GM12878 (cell line): ENCODE measurements around the gene RPL21. TPM values are rescaled to one million over a fixed set of nuclear protein-coding genes. Genes with fewer than 3 reads are reported as not detected.
A peak's percentile ranks its signal among the peaks of the same experiment; 100 is the strongest.

Experiments used
- ATAC-seq: fragments of 200-7000 bp; cut with Tn5 transposase; 3 replicates; pipeline ENCODE4 v1.9.1; 2020; ENCODE audit warnings: mild to moderate bottlenecking, moderate library complexity
- BruUV-seq: library from RNA; stranded (reverse); fragments of 400-500 nt; replicated peaks from 2 replicates; lab custom pipeline; 2021; lab: Mats Ljungman, UMichigan
- CTCF ChIA-PET: fragments of 300-600 bp; sonication (Branson Sonifier 250); formaldehyde crosslinking; extraction: SDS; loops from one replicate; lab custom pipeline; 2021; ENCODE audit warnings: inconsistent platforms; lab: Yijun Ruan, JAX
- POLR2A ChIA-PET: fragments of 350-600 bp; formaldehyde crosslinking; extraction: SDS; loops from one replicate; lab custom pipeline; 2021; ENCODE audit warnings: inconsistent platforms; lab: Charles Lee
- RAD21 ChIA-PET: fragments of 300-600 bp; sonication (Branson Sonifier 250); formaldehyde crosslinking; loops from one replicate; lab custom pipeline; 2023; ENCODE audit warnings: antibody characterized with exemption; ENCODE audit not compliant: unreplicated experiment; lab: Charles Lee
- SMC1A ChIA-PET: fragments of 300-600 bp; sonication (Branson Sonifier 250); formaldehyde crosslinking; loops from one replicate; lab custom pipeline; 2023; ENCODE audit not compliant: unreplicated experiment, uncharacterized antibody; lab: Charles Lee
- DNase-seq: peaks from one replicate; pipeline ENCODE4 v3.0.0-alpha.2; 2011; ENCODE audit warnings: low read depth, low spot score
- FAIRE-seq: peaks from 3 replicates; lab custom pipeline; 2011; peaks lifted over from hg19 to GRCh38; lab: Jason Lieb, UNC
- H2AFZ ChIP-seq: 2 replicates; pipeline ENCODE4 v1.6.0; 2011; ENCODE audit warnings: low read depth, low read length, control low read depth; ENCODE audit not compliant: control insufficient read depth
- H3K27ac ChIP-seq: 2 replicates; pipeline ENCODE4 v1.5.1; 2011; ENCODE audit warnings: control low read depth; ENCODE audit not compliant: control insufficient read depth, insufficient read depth
- H3K27me3 ChIP-seq, 2 experiments: replicated peaks in 1 of 2; 2 replicates each; pipeline versions ENCODE4 v1.6.0 to v1.6.1; 2011; ENCODE audit warnings: low read length in 1 of 2; ENCODE audit not compliant: control insufficient read depth in 2 of 2, insufficient read depth in 2 of 2
- H3K36me3 ChIP-seq, 2 experiments: 2 replicates each; pipeline ENCODE4 v1.5.1; 2011; ENCODE audit warnings: low read length in 1 of 2; ENCODE audit not compliant: control insufficient read depth in 2 of 2, insufficient read depth in 2 of 2
- H3K4me1 ChIP-seq: 2 replicates; pipeline ENCODE4 v1.6.1; 2011; ENCODE audit warnings: mild to moderate bottlenecking, low read length, moderate library complexity, mixed read lengths; ENCODE audit not compliant: control insufficient read depth, insufficient read depth
- H3K4me2 ChIP-seq: 2 replicates; pipeline ENCODE4 v1.6.0; 2011; ENCODE audit warnings: control low read depth; ENCODE audit not compliant: control insufficient read depth, insufficient read depth
- H3K4me3 ChIP-seq: fragments of 200-600 bp; sonication (generic); 2 replicates; pipeline ENCODE4 v1.5.1; 2016
- H3K79me2 ChIP-seq: 2 replicates; pipeline ENCODE4 v1.6.0; 2011; ENCODE audit warnings: low read length; ENCODE audit not compliant: control insufficient read depth, insufficient read depth
- H3K9ac ChIP-seq: 2 replicates; pipeline ENCODE4 v1.8.0; 2011; ENCODE audit warnings: low read length, control low read depth, mixed read lengths; ENCODE audit not compliant: control insufficient read depth, insufficient read depth
- H3K9me3 ChIP-seq: replicated peaks from 3 replicates; pipeline ENCODE4 v1.5.1; 2011; ENCODE audit warnings: mild to moderate bottlenecking, low read length; ENCODE audit not compliant: control insufficient read depth, insufficient read depth
- H4K20me1 ChIP-seq: 2 replicates; pipeline ENCODE4 v1.6.0; 2011; ENCODE audit not compliant: control insufficient read depth, insufficient read depth
- BMI1 ChIP-seq: fragments of 450-650 bp; IDR thresholded peaks from 2 replicates; pipeline ENCODE4 v1.6.1; 2016; ENCODE audit warnings: mild to moderate bottlenecking, moderate library complexity, borderline replicate concordance
- CHD1 ChIP-seq: IDR thresholded peaks from 2 replicates; pipeline ENCODE4 v1.6.1; 2012; ENCODE audit warnings: low read depth, low read length, improper control_type of control experiment
- EZH2 ChIP-seq: IDR thresholded peaks from 2 replicates; pipeline ENCODE4 v1.6.1; 2012; ENCODE audit warnings: low read depth, mild to moderate bottlenecking, control low read depth, inconsistent platforms, low read length, borderline replicate concordance; ENCODE audit not compliant: control insufficient read depth
- IKZF2 ChIP-seq, 2 experiments: fragments of 450-650 bp; IDR thresholded peaks; 2 replicates each; pipeline ENCODE4 v1.6.1; 2017; ENCODE audit warnings: mild to moderate bottlenecking in 2 of 2, moderate library complexity in 2 of 2
- NKRF ChIP-seq: fragments of 450-650 bp; conservative IDR thresholded peaks from 2 replicates; pipeline ENCODE4 v1.6.1; 2017; ENCODE audit warnings: mild to moderate bottlenecking, moderate library complexity
- REST ChIP-seq: IDR thresholded peaks from 2 replicates; pipeline ENCODE4 v1.6.1; 2012; ENCODE audit warnings: mild to moderate bottlenecking, low read depth, low read length
- SMARCA5 ChIP-seq: fragments of 450-650 bp; IDR thresholded peaks from 2 replicates; pipeline ENCODE4 v1.6.1; 2017; ENCODE audit warnings: mild to moderate bottlenecking
- SMC3 ChIP-seq: IDR thresholded peaks from 2 replicates; pipeline ENCODE4 v1.6.1; 2011; ENCODE audit warnings: low read length, improper control_type of control experiment, borderline replicate concordance
- TCF12 ChIP-seq: IDR thresholded peaks from 2 replicates; pipeline ENCODE4 v1.6.1; 2011; ENCODE audit warnings: low read depth, mild to moderate bottlenecking, low read length
- ZNF592 ChIP-seq: fragments of 450-650 bp; IDR thresholded peaks from 2 replicates; pipeline ENCODE4 v1.6.1; 2017; ENCODE audit warnings: mild to moderate bottlenecking, moderate library complexity
- WGBS: methylation state at CpG from one replicate; pipeline ENCODE4 v1.1.6; 2016; ENCODE audit warnings: low lambda C conversion rate; ENCODE audit not compliant: insufficient replicate concordance, insufficient coverage; ENCODE audit errors: missing lambda C conversion rate; 5-methylcytosine and 5-hydroxymethylcytosine counted together
- in situ Hi-C: fragments of 300-500 bp; cut with MboI; formaldehyde crosslinking; loops from 9 replicates; pipeline ENCODE4 v1.14.3; 2018; ENCODE audit warnings: mixed read lengths
- intact Hi-C: fragments of 100-400 bp; cut with micrococcal nuclease; formaldehyde crosslinking; loops from one replicate; pipeline ENCODE4 v1.14.2; 2022; ENCODE audit not compliant: unreplicated experiment
- polyA plus RNA-seq, 11 experiments: library from polyadenylated mRNA; depleted of rRNA in 4 of 11; unstranded in 6 of 11; stranded (reverse) in 5 of 11; fragments of >200 nt; fragmentation: Nextera tagmentation in 4 of 11; fragmentation: Illumina TruSeq in 1 of 11; extraction: Ambion mirVana in 4 of 11; extraction: Trizol in 1 of 11; gene quantifications; 1 replicate in 1 of 11; 2 replicates in 10 of 11; pipeline versions ENCODE4 v1.2.1 to v1.2.3, GENCODE V29; 2011 to 2016; ENCODE audit warnings: inconsistent platforms in 2 of 11, missing spikeins in 2 of 11, low read depth in 1 of 11
- total RNA-seq, 4 experiments: library from RNA; depleted of rRNA in 3 of 4; stranded (reverse); fragments of >200 nt in 3 of 4; fragmentation: Illumina TruSeq in 1 of 4; extraction: Trizol in 1 of 4; gene quantifications; 2 replicates each; pipeline versions ENCODE4 v1.2.1 to v1.2.3, GENCODE V29; 2013 to 2021

Gene RPL21
- total and polyA plus RNA-seq, 10 of the 15 experiments (the other 5 are each of a cell fraction or from before 2014, with no cell fraction given) = 817 to 9,760 (median 1,698) TPM

- TF ChIP-seq NKRF (no peak), BMI1 (no peak), EZH2 (no peak)
Measured at GRCh38 chr13:27281420-27281819, 30.1 kb downstream of the RPL21 start (continued).

DNA sequence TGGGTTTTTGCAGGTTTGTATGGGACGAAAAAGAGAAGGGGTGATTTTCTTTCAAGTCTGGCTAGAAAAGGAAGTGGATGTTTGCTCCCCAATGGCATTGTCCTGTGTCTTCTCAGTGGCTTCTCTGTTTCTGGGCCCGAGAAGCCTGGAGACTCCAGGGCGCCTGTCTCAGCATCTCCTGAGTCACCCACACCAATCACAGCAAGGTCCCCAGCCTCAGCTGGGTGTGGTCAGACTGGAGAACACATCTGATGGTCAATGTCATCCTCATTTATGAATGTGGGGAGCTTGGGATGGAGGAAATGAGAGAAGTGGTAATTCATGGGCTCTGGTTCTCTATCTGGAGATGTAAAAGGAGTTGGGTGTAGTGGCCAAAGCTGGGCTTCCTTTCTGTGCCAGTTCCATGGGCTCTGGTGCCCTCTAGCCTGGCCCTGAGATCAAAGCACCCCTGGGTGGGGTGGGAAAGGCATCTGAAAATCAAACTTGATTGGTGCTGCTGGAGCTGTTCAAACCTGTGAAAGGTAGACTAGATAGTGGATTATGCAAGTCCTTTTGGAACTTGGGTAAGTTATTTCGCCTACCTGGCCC is 32.6 kb downstream of the RPL21 start:
- ChIA-PET RAD21 (interaction anchor here (0.7 to 2.3 kb wide), 9 partner anchors 75 to 543 kb away, joined by 3 to 17 read pairs (median 3); no protein-coding TSS in a partner anchor), CTCF (interaction anchor here (0.7 to 2.1 kb wide), 16 partner anchors 9 to 355 kb away, joined by 3 to 19 read pairs (median 4); no protein-coding TSS in a partner anchor), SMC1A (interaction anchor here (1.1 to 5.7 kb wide), 7 partner anchors 12 to 338 kb away, joined by 3 to 35 read pairs (median 4); no protein-coding TSS in a partner anchor), POLR2A (no interaction called here)
- no peak overlapping the region for H3K9ac ChIP-seq
- BruUV-seq = no TSS peak
- H3K36me3 ChIP-seq = no peaks in the 10 kb centered on the region
- no peaks in the 10 kb centered on the region for H4K20me1 ChIP-seq
- 9% methylated on average over 4 of the region's 4 CpGs for WGBS
- no peak overlapping the region for H3K27ac ChIP-seq
- peak; percentile 92 for ATAC-seq
- intact Hi-C loops = loop anchor here (1.0 to 2.0 kb wide), 2 partner anchors 75 to 299 kb away; no protein-coding TSS in a partner anchor
- H3K79me2 ChIP-seq = no peaks in the 10 kb centered on the region
- no peak overlapping the region for H2AFZ ChIP-seq
- no peak overlapping the region for H3K4me3 ChIP-seq
- H3K4me2 ChIP-seq = no peak overlapping the region
- H3K4me1 ChIP-seq = no peaks in the 10 kb centered on the region
- no peak for DNase-seq
- no peaks in the 10 kb centered on the region for H3K9me3 ChIP-seq
- in situ Hi-C loops = loop anchor here (5.0 kb wide), 1 partner anchor 297 kb away; no protein-coding TSS in a partner anchor
- FAIRE-seq = no peak
- H3K27me3 ChIP-seq = no peaks in the 10 kb centered on the region; a peak in 1 of 4 replicates
- TF ChIP-seq IKZF2 (IDR thresholded peaks at IDR 0.05) (no peak), REST (no peak), SMC3 (peak; percentile 63), ZNF592 (no peak), CHD1 (no peak), TCF12 (no peak), SMARCA5 (no peak)
